ENCODE measurements around the gene RDH11.

GRCh38 chr14:67674480-67675218 is 20.9 kb downstream of the RDH11 start, which contains the start of gene VTI1B:
- TF ChIP-seq CTCF (IDR thresholded peaks at IDR 0.05): peak in 1 of 6 experiments; percentile 15
- TF ChIP-seq POLR2A (IDR thresholded peaks at IDR 0.05): peak in 2 of 4 donors; percentile 69 to 74

Measured in esophagus squamous epithelium (tissue), 4 donors.